Endodermal cell (in vitro differentiated cells): ENCODE measurements around the gene CAPN1. TPM values are rescaled to one million over a fixed set of nuclear protein-coding genes. Genes with fewer than 3 reads are reported as not detected.

Source experiments
- DNase-seq: peaks from one replicate; pipeline ENCODE4 v3.0.0-alpha.2; 2017
- H3K27ac ChIP-seq: 2 replicates; pipeline ENCODE4 v1.5.1; 2013; ENCODE audit warnings: mild to moderate bottlenecking, low read depth, low read length, moderate library complexity
- H3K27me3 ChIP-seq: 2 replicates; pipeline ENCODE4 v1.6.1; 2013; ENCODE audit warnings: mild to moderate bottlenecking, low read length, moderate library complexity; ENCODE audit not compliant: insufficient read depth, control insufficient read depth, poor library complexity, severe bottlenecking
- H3K36me3 ChIP-seq: 2 replicates; pipeline ENCODE4 v1.7.0; 2013; ENCODE audit warnings: mild to moderate bottlenecking, low read length, moderate library complexity; ENCODE audit not compliant: control insufficient read depth, insufficient read depth
- H3K4me1 ChIP-seq: one replicate; pipeline ENCODE4 v1.7.0; 2013; ENCODE audit warnings: low read length; ENCODE audit not compliant: control insufficient read depth, insufficient read depth
- H3K4me3 ChIP-seq: 2 replicates; pipeline ENCODE4 v1.5.1; 2013; ENCODE audit warnings: mild to moderate bottlenecking, low read length, moderate library complexity
- H3K9ac ChIP-seq: 2 replicates; pipeline ENCODE4 v1.6.1; 2013; ENCODE audit warnings: mild to moderate bottlenecking, low read length, moderate library complexity; ENCODE audit not compliant: poor library complexity, severe bottlenecking; ENCODE audit errors: extremely low read depth
- H3K9me3 ChIP-seq: 2 replicates; pipeline ENCODE4 v1.6.1; 2013; ENCODE audit warnings: mild to moderate bottlenecking, low read length, moderate library complexity; ENCODE audit not compliant: control insufficient read depth
- H3K27ac Mint-ChIP-seq: 2 replicates; pipeline ENCODE4 v1.8.0; 2020; ENCODE audit warnings: mixed read lengths
- H3K27me3 Mint-ChIP-seq: 2 replicates; pipeline ENCODE4 v1.8.0; 2021; ENCODE audit warnings: mild to moderate bottlenecking, mixed read lengths; ENCODE audit not compliant: insufficient read depth
- H3K36me3 Mint-ChIP-seq: 2 replicates; pipeline ENCODE4 v1.8.0; 2020; ENCODE audit warnings: low read depth, mixed read lengths
- H3K4me1 Mint-ChIP-seq: 2 replicates; pipeline ENCODE4 v1.8.0; 2020; ENCODE audit warnings: mixed read lengths
- H3K4me3 Mint-ChIP-seq: 2 replicates; pipeline ENCODE4 v1.8.0; 2020; ENCODE audit warnings: mild to moderate bottlenecking, moderate library complexity, mixed read lengths
- H3K9me3 Mint-ChIP-seq: 2 replicates; pipeline ENCODE4 v1.8.0; 2020; ENCODE audit warnings: mild to moderate bottlenecking, mixed read lengths
- WGBS, 2 experiments: methylation state at CpG; one replicate each; pipeline versions ENCODE4 v1.1.5 to v1.1.7; 2013; ENCODE audit warnings: missing lambda C conversion rate in 2 of 2, mixed read lengths in 1 of 2; ENCODE audit not compliant: insufficient coverage in 1 of 2, insufficient read length in 1 of 2; 5-methylcytosine and 5-hydroxymethylcytosine counted together
- total RNA-seq, 2 donors: library from RNA; stranded (reverse); fragmentation: NEBNext Ultra II Directional in 1 of 2; extraction: Animal tissue kit (Norgen Biotek cat#: 25700) in 1 of 2; gene quantifications; 2 replicates in 1 of 2; 3 replicates in 1 of 2; pipeline ENCODE4 v1.2.1, GENCODE V29; 2021
- TF ChIP-seq, protein P1 (sequence below): fragments of 200-600 bp; sonication (generic); conservative IDR thresholded peaks from 2 replicates; pipeline ENCODE4 v1.5.0; 2021; ENCODE audit warnings: antibody characterized with exemption, mild to moderate bottlenecking

The CAPN1 gene
- total RNA-seq, 2 donors from 2014 or later: 183 to 223 TPM

DNA sequence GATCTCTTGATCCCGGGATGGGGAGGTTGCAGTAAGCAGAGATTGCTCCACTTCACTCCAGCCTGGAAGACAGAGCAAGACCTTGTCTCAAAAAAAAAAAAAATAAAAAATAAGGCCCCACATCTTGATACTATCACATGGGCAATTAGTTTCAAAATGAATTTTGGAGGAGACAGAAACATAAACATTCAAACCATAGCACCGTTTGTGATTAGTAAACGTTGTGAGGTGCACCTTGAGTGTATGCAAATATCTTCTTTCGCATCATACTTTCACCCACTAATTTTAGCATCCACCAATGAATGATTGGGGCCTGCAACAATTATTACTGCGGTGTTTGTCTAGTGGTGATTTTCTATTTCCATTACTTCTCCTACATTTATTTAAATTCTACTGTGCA lies 22.7 kb upstream of the CAPN1 start:
- no peak overlapping the region for H3K4me3 ChIP-seq
- no peaks in the 10 kb centered on the region for H3K4me1 Mint-ChIP-seq
- no peaks in the 10 kb centered on the region for H3K9me3 Mint-ChIP-seq
- no peaks in the 10 kb centered on the region for H3K27me3 Mint-ChIP-seq
- DNase-seq: no peak
- H3K27me3 ChIP-seq: no peaks in the 10 kb centered on the region
- H3K27ac ChIP-seq: no peak overlapping the region
- H3K36me3 Mint-ChIP-seq: no peaks in the 10 kb centered on the region
- no peak overlapping the region for H3K27ac Mint-ChIP-seq
- TF ChIP-seq, protein P1, sequence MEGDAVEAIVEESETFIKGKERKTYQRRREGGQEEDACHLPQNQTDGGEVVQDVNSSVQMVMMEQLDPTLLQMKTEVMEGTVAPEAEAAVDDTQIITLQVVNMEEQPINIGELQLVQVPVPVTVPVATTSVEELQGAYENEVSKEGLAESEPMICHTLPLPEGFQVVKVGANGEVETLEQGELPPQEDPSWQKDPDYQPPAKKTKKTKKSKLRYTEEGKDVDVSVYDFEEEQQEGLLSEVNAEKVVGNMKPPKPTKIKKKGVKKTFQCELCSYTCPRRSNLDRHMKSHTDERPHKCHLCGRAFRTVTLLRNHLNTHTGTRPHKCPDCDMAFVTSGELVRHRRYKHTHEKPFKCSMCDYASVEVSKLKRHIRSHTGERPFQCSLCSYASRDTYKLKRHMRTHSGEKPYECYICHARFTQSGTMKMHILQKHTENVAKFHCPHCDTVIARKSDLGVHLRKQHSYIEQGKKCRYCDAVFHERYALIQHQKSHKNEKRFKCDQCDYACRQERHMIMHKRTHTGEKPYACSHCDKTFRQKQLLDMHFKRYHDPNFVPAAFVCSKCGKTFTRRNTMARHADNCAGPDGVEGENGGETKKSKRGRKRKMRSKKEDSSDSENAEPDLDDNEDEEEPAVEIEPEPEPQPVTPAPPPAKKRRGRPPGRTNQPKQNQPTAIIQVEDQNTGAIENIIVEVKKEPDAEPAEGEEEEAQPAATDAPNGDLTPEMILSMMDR: no peak
- no peaks in the 10 kb centered on the region for H3K9me3 ChIP-seq
- no peaks in the 10 kb centered on the region for H3K4me1 ChIP-seq
- no peak overlapping the region for H3K4me3 Mint-ChIP-seq
- no peaks in the 10 kb centered on the region for H3K36me3 ChIP-seq
- no peak overlapping the region for H3K9ac ChIP-seq
- 87 to 100% methylated on average over 1 to 5 of the region's 5 CpGs for WGBS, 2 experiments

DNA sequence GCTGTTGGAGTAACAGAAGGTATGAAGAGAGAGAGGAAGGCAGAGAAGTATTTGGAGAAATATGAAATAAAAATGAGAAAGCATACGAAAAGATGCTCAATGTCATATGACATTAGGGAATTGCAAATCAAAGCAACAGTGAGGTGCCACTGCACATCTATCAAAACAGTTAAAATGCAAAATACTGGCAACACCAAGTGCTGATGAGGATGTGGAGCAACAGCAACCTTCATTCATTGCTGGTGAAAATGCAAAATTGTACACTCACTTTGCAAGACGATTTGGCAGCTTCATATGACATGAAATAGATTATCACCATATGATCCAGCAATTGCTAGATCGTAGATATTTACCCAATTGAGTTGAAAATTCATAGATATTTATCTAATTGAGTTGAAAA lies 21.1 kb upstream of the CAPN1 start:
- TF ChIP-seq, protein P1: no peak
- Histone ChIP-seq H3K27me3 (no peaks in the 10 kb centered on the region), H3K4me3 (no peak overlapping the region), H3K9ac (no peak overlapping the region), H3K4me1 (no peaks in the 10 kb centered on the region), H3K9me3 (no peaks in the 10 kb centered on the region), H3K27ac (no peak overlapping the region), H3K36me3 (no peaks in the 10 kb centered on the region)
- Mint-ChIP-seq H3K36me3 (no peaks in the 10 kb centered on the region), H3K9me3 (no peaks in the 10 kb centered on the region), H3K4me3 (no peak overlapping the region), H3K27me3 (no peaks in the 10 kb centered on the region), H3K4me1 (no peaks in the 10 kb centered on the region), H3K27ac (no peak overlapping the region)
- 79 to 87% methylated on average over 2 to 3 of the region's 3 CpGs for WGBS, 2 experiments
- no peak for DNase-seq

DNA sequence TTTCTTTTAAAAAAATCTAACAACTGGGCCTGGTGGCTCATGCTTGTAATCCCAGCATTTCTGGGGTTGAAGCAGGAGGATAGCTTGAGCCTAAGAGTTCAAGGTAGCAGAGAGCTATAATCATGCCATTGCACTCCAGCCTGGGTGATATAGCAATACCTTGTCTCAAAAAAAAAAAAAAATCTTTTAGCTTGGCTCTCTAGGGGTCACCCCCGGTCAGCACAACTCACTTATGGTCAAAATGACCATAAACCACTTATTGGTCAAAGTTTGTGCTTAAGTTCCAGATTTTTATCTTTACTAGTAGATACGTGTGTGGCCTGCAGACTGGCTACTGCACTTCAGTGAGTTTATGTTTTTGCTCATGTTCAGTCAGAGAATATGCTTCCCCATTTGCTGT lies 18.0 kb upstream of the CAPN1 start:
- H3K27ac Mint-ChIP-seq: no peak overlapping the region
- no peak overlapping the region for H3K4me3 Mint-ChIP-seq
- no peaks in the 10 kb centered on the region for H3K9me3 Mint-ChIP-seq
- no peaks in the 10 kb centered on the region for H3K27me3 Mint-ChIP-seq
- H3K36me3 Mint-ChIP-seq: no peaks in the 10 kb centered on the region
- no peaks in the 10 kb centered on the region for H3K9me3 ChIP-seq
- no peak overlapping the region for H3K4me3 ChIP-seq
- H3K27ac ChIP-seq: no peak overlapping the region
- 83 to 98% methylated on average over 2 of the region's 2 CpGs for WGBS, 2 experiments
- H3K9ac ChIP-seq: no peak overlapping the region
- TF ChIP-seq, protein P1: no peak
- no peak for DNase-seq
- H3K4me1 Mint-ChIP-seq: no peaks in the 10 kb centered on the region
- no peaks in the 10 kb centered on the region for H3K27me3 ChIP-seq
- H3K4me1 ChIP-seq: no peaks in the 10 kb centered on the region
- H3K36me3 ChIP-seq: no peaks in the 10 kb centered on the region
